ENCODE measurements around the gene SLC5A10.
A peak's percentile ranks its signal among the peaks of the same experiment; 100 is the strongest.

The SLC5A10 gene

DNA sequence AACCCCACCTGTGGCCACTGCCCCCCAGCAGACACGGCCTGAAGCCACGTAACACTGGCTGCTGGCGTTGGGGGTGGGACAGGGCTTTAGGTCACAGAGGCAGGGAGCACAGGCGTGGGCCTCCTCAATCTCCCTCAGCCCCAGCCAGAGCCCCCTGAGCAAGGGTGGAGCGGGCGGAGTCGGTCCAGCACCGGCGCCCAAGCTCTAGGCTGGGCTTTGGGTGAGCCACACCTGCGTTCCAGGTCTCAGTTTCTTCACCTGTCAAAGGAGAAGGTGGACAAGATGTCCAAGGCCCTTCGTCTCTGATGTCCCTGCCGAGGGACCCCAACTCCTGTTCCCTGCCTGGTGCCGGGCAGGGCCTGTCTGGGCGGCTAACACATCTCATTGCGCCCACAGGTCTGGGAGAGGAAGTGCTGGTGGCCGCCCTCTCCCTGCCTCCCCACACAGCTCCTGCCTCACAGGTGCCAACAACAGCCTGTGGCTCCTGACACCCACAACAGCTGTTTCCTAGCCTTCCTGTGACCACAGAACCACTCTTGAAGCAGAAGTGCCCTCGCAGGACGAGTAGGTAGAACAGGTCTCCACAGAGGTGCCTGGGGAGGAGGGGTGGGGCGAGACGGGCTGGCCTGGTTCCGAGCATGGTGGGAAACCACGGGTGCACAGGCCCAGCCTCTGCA, 40.6 kb downstream of the SLC5A10 start:
- TF ChIP-seq ZNF274 (IDR thresholded peaks at IDR 0.05; ENCODE audit: low read depth, low read length) = no peak
- H3K4me3 ChIP-seq (ENCODE audit: low read length) = no peak overlapping the region; the same call in 1 of the 2 replicates

DNA sequence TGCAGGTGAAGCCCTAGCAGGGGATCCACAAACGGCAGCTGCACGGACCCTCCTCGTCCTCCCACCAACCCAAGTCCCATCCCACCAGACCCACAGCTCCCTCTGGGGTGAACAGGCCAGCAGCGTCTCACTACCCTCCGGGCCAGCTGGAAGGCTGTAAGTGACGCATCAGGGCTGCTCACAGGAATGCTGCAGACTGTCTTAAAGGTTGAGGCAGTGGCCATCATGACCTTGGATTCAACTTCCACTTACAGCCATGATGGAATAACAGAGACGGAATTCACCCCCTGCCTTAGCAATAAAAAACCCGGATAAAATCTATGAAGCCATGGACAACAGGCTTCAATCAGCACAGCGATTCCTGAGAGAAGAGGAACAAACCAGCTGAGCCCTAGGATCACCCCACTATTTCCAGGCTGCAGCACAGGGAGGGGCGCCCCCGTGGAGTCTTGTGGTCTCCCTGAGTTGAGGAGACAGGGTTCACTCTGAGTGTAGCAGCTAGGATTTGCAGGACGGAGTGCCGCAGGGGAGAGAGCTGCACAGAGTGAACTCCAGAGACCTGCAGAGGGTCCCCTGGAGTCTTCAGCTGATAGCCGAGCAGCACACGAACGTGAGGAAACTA, 42.1 kb downstream of the SLC5A10 start:
- TF ChIP-seq ZNF274 (IDR thresholded peaks at IDR 0.05; ENCODE audit: low read depth, low read length) = no peak
- no peak overlapping the region for H3K4me3 ChIP-seq (ENCODE audit: low read length)

DNA sequence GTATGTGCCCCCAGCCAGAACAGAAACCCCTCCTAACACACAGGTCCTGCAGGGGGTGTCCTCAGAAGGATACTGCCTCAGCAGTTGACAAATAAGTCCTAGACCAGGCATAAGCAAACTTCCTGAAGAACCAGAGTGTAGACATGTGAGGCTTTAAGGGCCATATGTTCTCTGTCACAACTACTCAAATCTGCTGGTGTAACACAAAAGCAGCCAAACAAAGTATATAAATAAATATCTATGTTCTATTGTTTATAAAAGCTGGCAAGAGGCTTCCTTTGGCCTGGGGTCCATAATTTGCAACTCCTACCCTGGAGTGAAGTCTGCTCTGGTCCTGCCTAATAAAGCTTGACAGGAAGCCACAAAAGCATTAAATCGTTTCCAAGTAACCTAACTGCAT, 42.7 kb downstream of the SLC5A10 start:
- no peak overlapping the region for H3K4me3 ChIP-seq (ENCODE audit: low read length)
- no peak for TF ChIP-seq ZNF274 (IDR thresholded peaks at IDR 0.05; ENCODE audit: low read depth, low read length)

DNA sequence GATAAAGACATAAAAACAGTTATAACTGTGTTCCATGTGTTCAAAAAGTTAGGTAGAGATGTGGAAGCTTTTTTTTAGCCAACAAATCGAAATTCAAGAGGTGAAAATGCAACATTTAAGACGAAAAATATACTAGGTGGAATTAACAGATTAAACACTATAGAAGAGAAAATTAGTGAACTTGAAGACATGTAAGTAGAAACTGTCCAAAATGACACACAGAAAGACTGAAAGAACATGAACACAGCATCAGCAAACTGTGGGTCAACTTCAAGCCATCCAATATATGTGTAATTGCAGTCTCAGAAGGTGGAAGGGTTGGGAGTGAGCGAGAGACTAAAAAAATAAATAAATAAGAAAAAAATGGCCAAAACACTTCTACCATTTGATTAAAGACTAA, 43.3 kb downstream of the SLC5A10 start:
- TF ChIP-seq ZNF274 (IDR thresholded peaks at IDR 0.05; ENCODE audit: low read depth, low read length) = no peak
- no peak overlapping the region for H3K4me3 ChIP-seq (ENCODE audit: low read length)

DNA sequence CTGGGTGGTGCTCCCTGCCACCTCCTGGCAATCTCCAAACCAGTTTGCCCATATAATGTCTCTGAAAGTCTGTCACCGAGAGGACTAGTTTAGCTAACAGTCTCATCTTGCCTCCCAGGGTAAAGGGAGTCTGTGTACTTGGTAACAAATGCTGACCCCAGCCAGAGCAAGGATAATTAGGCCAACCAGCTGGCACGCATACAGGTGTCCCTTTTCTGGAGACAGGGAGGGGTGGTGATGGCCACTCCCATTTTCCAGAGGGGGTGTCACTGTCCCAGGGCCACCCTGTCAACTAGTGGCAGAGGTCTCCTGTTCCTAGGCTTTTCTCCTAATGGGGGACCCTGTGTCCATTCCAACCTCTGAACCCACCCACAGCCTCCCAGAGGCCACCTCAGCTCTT, 44.5 kb downstream of the SLC5A10 start:
- H3K4me3 ChIP-seq (ENCODE audit: low read length) = no peak overlapping the region
- no peak for TF ChIP-seq ZNF274 (IDR thresholded peaks at IDR 0.05; ENCODE audit: low read depth, low read length)

DNA sequence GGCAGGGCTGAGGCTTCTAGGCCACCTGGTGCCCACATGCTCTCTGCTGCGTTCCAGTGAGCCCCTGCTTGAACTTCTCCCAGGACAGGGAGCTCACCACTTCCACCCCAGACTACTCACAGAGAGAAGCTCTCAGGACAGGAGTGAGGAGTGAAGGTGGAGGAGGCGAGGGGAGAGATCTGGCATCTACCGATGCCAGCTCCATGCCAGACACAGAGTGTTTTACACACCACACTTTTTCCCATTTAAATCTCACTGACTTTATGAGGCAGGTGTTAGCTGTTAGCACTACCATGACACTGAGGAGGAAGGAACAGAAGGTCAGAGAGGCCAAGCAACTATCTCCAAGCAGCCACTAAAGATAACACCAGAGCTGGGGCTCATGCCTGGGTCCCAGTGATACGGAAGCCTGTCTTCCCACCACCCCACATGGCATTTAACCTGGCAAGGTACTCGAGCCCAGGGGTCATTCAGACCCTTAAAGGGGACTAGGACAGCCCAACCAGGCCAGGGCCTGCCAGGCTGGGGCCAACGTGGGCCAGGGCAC, 45.8 kb downstream of the SLC5A10 start:
- H3K4me3 ChIP-seq (ENCODE audit: low read length) = no peak overlapping the region
- no peak for TF ChIP-seq ZNF274 (IDR thresholded peaks at IDR 0.05; ENCODE audit: low read depth, low read length)

DNA sequence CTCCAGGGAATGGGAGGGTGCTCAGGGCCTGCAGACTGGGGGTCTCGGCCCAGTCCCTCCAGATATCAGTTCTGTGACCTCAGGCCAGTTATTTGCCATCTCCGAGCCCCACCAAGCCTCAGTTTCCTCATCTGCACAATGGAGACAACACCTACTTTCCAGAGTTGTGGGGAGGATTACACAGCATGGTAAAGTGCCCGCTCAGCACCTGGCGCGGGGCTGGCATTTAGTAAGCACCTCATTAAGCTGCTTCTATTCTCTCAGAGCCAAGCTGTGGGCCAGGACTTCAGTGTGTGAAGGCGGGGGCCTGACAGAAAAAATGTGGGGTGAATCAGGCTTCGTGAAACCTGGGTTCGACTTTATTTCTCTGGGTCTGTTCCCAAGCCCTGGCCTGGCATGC, 47.4 kb downstream of the SLC5A10 start:
- TF ChIP-seq ZNF274 (IDR thresholded peaks at IDR 0.05; ENCODE audit: low read depth, low read length) = no peak

DNA sequence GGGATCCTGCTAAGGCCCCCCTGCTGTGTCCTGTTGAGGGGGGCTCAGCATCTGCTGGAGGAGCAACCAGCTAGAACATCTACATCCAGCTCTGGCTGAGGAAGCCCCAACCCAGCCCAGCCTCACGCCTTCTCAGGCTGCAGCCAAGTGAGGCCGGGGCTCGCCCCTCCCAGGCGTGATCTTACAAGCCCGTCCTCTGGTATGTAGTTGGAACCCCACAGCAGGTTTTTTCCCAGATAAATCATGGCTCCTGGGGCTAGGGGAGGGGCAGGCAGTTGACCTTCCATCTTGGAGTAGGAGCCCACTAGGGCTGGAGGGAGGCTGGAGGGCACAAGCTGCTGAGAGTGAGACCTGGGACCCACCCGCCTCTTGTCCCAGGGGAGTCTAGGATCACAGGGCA, 47.9 kb downstream of the SLC5A10 start:
- no peak for TF ChIP-seq ZNF274 (IDR thresholded peaks at IDR 0.05; ENCODE audit: low read depth, low read length)
- H3K4me3 ChIP-seq (ENCODE audit: low read length) = no peak overlapping the region

More for the DNA sequence above, 47.4 kb downstream of the SLC5A10 start:
- H3K4me3 ChIP-seq (ENCODE audit: low read length) = no peak overlapping the region

DNA sequence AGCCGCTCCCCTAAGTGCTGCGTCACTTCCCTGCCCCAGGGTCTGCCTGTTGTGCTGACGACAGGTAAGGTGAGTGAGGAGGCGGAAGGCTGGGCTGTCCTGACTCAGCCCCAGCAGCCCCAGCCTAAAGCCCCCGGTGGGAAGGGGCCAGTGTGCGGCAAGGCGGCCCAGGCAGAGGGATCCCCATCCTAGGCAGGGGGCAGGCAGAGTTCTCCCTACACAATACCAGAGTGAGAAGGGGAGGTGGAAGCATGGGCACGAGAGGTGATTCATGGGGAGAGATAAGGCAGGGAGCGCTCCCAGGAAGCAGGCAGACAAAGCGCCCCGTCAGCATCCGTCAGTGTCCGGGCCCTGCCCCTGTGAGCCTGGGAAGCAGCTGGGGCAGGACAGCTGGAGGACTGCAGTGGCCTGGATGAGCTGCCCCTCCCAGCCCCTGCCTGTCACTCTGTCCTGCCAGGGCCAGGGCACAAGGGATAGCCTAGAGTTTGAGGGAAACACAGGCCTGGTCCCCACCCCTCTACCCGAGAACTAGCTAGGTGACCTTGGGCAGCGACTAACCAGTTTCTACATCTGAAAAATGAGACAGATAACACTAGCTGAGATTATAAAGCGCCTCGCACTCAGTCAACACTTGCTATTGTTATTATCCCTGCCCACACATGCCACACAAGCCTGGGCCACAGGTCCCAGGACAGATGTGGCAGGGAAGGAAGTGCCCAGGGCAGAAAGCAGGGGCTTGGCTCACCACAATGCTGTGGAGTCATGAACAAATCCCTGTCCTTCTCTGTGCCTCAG, 48.8 kb downstream of the SLC5A10 start:
- TF ChIP-seq ZNF274 (IDR thresholded peaks at IDR 0.05; ENCODE audit: low read depth, low read length) = no peak
- no peak overlapping the region for H3K4me3 ChIP-seq (ENCODE audit: low read length)

DNA sequence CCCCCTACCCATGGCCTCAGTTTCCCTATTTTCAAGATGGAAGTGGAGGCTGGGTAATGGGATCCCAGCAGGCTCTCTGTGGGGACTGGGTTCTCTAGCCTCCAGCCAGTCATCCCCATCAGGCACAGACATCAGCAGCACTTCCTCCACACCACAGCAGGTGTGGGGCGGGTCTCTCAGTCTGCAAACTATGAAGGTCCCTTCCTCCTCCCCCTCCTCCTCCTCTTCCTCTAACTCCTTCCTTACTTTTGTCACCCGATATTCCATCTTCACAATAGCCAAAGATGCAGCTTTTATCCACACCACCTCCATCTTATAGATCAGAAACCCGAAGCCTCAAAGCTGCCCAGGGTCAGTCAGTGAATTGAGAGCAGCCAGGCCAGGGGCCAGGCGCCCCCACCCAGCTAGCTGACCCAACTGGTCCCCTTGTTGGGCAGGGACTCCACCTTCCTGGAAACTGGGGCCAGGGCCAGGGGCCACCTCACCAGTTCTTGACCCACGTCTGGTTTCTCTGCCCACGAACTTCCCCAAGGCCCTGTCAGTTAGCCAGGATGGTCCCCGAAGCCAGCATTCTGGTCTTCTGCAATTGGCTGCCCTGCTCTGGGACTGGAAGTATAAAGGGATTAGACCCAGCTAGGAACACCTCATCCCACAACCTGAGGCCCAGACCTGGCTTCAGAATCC, 50.1 kb downstream of the SLC5A10 start:
- H3K4me3 ChIP-seq (ENCODE audit: low read length) = no peak overlapping the region
- TF ChIP-seq ZNF274 (IDR thresholded peaks at IDR 0.05; ENCODE audit: low read depth, low read length) = no peak

DNA sequence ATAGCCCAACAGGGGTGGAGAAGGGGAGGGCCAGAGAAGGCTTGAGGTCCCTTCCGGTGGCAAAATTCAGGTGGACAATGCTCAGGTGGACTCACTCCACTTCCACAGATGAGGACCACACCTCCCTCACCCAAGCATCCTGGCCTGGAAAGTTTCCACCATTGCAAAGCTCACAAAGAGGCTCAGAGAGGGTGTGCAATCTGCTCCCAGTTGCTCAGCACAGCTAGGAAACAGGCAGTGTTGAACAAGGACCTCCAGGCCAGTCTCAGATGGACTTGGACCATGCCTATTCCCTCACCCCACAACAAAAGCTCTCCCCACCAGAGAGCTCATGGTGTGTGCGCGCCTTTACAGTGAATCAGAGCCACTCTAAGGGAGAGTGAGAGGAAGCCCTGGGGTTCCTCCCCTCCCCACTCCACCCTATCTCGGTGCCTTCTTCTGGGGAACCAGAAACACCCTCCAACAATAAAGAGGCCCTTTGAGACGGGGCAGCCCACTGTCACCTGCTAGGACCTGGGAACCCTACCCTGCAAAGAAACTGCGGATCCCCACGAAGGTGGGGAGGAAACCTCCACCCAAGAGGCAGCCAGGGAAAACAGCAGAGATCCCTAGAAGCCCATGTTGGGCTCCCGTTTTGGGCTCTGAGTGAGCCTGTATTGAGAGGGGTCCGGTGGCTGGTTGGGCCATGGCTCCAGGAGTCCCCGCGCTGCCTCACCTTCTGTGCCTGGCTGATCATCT, 51.0 kb downstream of the SLC5A10 start:
- H3K4me3 ChIP-seq (ENCODE audit: low read length) = peak overlapping the region; percentile 70; the same call in 1 of the 2 replicates
- no peak for TF ChIP-seq ZNF274 (IDR thresholded peaks at IDR 0.05; ENCODE audit: low read depth, low read length)

DNA sequence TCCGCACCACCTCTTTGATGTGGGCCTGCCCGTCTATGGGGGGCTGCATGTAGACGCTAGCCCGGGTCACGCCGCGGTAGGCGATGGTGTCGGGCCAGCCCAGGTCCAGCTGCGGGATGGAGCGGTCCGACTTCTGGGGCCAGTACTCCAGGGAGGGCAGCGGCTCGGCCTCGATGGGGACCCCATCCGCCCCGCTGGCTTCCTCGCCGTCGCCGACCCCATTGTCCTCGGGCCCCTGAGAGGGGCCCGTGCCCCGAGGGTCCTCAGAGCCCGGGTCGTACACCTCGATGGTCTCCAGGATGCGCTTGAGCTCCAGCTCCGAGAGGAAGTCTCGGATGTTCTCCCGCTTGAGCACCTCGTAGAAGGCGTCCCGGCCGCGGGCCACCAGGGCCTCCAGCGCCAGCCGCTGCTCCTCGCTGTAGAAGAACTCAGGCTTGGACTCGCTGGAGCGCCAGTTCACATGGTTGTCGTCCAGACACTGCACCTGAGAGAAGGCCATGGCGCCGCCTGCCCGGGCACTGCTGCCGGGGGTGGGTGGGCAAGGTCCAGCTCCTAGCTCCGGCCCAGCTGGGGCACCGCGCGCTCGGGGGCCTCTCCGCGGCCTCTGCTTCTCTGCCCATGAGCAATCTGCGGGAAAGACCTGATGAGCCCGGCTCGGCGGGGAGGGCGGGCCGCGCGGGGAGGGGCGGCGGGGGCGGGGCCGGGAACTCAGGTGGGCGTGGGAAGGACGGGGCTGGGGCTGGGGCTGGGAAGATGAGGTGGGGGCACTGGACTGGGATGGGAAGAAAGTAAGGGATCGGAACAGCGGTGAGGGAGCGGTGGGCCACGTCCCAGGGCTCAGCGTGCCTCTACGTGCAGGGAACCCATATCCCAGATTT, 51.8 kb downstream of the SLC5A10 start:
- TF ChIP-seq ZNF274 (IDR thresholded peaks at IDR 0.05; ENCODE audit: low read depth, low read length) = no peak
- peak overlapping the region; percentile 70 for H3K4me3 ChIP-seq (ENCODE audit: low read length)

Data from GM08714 (cell line).